Ovary (tissue), 3 donors: Measurements from ENCODE around the gene STK33.

Experiments
- CTCF ChIP-seq, 3 donors: fragments of 450-650 bp in 2 of 3; fragments of 200-600 bp in 1 of 3; IDR thresholded peaks; one replicate each; pipeline versions ENCODE4 v1.5.1 to v1.8.0; 2016 to 2022; ENCODE audit warnings: antibody characterized with exemption in 3 of 3, mild to moderate bottlenecking in 1 of 3
- EP300 ChIP-seq: sonication (generic); formaldehyde crosslinking; IDR thresholded peaks from one replicate; pipeline ENCODE4 v1.6.1; 2017; ENCODE audit warnings: antibody characterized with exemption
- POLR2A ChIP-seq: fragments of 450-650 bp; IDR thresholded peaks from one replicate; pipeline ENCODE4 v1.6.1; 2017; ENCODE audit warnings: antibody characterized with exemption, mild to moderate bottlenecking, moderate library complexity
- donor health status: DM: no; HTN: no; CAD: no.

- TF ChIP-seq CTCF (IDR thresholded peaks at IDR 0.05) (no peak), POLR2A (no peak), EP300 (no peak)
Observed at GRCh38 chr11:8345179-8345578, 248.8 kb downstream of the STK33 start.
